NCI-H524 treated with DMSO at 0.1 percent for 48 hours (cell line): Measurements from ENCODE around the gene CAMK2A.

Source experiments
- DNase-seq: peaks from one replicate; lab custom pipeline; 2025; lab: John Stamatoyannopoulos, UW

CAMK2A gene

GRCh38 chr5:150316320-150316719 lies 26.7 kb upstream of the CAMK2A start:
- no peak for DNase-seq

GRCh38 chr5:150315245-150315644 lies 25.7 kb upstream of the CAMK2A start:
- DNase-seq, result no peak

DNA sequence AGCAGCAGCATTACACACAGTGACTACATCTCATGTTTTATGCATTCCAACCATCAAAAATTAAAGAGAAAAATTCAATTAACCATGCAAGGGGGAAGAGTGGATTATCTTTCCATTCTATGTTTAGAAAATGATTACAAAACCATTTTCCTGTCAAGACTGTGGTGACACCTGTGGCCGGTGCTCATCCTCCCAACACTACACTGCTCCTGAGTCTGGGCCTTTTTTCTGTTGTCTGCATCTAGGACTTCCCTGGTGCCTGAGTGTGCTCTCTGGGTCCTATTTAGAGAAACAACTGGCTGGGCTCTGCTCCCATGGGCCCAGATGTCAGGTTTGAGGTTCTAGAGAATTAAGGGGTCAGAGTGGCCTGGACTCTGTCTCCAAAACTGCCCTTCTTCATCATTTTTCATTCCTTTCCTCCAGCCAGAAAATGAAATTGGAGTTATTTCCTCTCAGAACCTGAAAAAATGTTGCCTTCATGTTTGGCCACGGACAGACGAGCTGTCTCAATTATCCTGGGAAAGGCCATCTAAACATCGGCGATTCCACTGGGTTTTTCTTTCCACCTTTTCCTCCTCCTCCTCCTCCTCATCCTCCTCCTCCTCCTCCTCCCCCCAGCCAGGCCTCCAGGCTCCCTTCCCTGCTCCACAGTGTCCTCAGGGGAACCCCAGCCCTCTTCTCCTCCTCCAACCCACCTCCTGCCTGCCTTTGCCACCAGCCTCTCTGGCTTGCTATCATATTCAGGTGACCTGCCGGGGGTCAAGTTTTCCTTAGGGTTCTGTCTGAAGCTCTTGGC lies 24.5 kb upstream of the CAMK2A start:
- no peak for DNase-seq

- DNase-seq, result no peak
These were observed 23.9 kb upstream of the CAMK2A start for GRCh38 chr5:150313501-150313900.

DNA sequence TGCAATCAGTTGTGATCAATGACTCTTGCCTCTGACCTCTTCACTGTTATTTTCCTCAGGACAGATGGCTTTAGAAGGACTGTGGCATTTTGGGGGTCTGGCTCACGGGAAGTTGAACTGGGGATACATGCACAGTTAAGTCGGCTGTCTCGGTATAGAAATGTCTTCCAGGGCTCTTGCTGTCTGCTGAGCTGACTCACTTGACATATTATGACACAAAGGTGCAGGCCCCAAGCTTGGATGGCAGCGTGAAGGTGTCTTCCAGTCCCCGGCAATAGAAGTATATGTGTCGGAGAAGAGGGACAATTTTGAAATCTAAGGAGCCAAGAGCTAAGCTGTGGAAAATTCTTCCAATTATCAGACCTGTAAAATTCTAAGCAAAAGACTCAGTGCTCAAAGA lies 22.9 kb upstream of the CAMK2A start:
- DNase-seq, result no peak

- DNase-seq, result no peak
These were observed 21.6 kb upstream of the CAMK2A start for GRCh38 chr5:150311015-150311692.

DNA sequence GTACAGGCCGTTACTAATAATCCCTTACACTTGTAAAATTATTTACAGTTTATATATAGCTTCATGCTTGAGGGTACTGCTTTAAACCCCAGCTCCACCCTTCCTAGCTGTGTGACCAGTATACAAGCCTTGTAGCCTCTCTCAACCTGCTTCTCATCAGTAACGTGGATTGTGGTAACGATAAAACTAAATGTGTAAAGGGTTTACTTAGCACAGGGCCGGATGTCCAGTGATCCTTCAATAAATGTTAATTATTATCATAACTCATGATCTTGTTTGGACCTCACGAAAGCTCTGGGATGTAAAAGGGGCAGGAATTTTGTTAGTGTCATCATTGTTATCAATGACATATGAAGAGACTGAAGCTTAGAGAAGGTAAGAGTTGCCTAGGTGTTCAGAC lies 20.7 kb upstream of the CAMK2A start:
- no peak for DNase-seq

GRCh38 chr5:150309886-150310239 lies 20.3 kb upstream of the CAMK2A start:
- no peak for DNase-seq

GRCh38 chr5:150309101-150309885 lies 19.7 kb upstream of the CAMK2A start:
- no peak for DNase-seq

- no peak for DNase-seq
These were observed 18.2 kb upstream of the CAMK2A start for GRCh38 chr5:150307617-150308426.

DNA sequence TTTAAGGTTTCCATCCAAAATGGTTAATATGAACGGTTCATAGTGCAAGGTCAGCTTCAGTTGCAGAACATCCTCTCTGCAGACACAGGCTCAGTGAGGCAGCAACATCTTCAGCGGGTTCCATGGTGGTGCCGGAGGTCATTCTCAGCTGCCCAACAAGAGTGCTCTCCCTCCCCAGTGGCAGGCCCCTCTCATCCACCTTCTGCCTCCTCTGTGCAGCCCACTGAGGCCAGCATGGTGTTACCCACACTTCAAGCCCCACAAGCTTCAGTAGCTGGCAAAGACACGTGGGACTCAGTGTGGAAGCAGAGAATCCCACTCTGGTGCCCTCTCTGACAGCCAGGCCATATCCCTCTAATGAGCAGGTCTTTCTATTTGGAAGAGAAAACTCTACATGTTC lies 17.2 kb upstream of the CAMK2A start:
- DNase-seq, result no peak

DNA sequence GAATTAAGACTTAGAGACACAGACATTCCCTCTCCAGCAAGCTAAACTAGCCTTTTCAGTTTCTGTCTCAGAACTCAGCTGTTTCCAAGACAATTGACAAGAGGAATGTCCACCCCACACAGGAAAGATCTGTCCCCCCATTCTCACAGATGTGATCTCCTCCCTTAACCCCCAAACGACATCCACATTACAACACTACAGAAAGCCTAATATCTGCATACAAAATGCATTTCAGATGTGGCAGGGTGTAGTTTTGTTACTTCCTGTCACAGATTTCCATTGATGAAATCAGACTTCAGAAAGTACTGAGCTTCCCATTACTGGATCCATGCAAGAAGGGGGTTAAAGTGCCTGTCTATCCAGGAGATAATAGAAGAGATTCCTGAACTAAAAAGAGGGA lies 16.0 kb upstream of the CAMK2A start:
- no peak for DNase-seq

DNA sequence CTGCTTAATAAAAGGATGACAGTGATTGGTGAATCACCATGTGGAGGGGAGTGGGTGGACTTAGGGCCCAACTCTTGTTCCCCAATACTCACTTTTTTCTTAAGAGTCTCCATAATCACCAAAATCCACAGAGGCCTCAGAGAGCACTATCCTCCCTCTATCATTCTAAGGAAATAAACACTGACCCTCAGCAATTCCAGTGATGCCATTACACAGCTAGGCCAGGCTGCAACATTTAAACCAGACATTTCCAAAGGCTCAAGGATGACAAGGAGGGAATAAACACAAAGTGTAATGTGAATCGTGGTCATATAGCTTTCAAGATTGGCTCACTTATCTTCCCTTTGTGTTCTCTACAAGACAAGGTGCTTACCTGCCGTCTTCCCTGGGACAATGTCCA lies 15.5 kb upstream of the CAMK2A start:
- no peak for DNase-seq

DNA sequence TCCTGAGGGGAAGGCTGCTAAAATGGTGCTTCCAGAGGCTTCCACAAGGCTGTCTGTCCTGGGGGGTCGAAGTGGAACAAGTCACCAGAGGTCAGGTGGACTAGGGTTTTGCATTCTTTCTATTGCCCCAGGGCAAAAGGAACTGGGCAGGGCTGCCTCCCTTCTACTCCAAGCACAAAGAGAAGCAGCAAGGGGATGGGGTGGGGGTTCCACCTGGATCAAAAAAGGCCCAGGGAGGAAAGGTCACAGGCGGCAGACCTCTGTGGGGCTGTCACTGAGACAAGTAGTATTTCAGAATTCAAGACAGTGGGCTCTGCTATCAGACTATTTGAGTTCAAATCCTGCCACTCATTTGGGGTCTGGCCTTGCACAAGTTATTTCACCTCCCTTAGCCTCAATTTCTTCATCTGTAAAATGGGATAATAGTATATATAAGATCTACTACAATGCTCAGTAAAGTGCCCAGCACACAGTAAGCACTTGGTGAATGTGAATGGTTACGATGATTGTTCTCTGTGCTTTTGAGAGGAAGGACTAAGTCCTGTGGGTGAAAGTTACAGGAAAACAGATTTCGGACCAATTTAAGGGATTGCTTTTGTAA lies 15.0 kb upstream of the CAMK2A start:
- DNase-seq, result no peak

- DNase-seq, result no peak
These were observed 14.2 kb upstream of the CAMK2A start for GRCh38 chr5:150303660-150304386.

GRCh38 chr5:150303070-150303615 lies 13.6 kb upstream of the CAMK2A start:
- no peak for DNase-seq

GRCh38 chr5:150302301-150303069 lies 12.9 kb upstream of the CAMK2A start, which contains the start of gene ARSI:
TSS of gene ARSI (minus strand) at chr5:150302905. CDS start at chr5:150302373, 532 bp downstream.
- DNase-seq, result no peak

GRCh38 chr5:150301901-150302300 lies 12.3 kb upstream of the CAMK2A start:
- DNase-seq, result no peak

- peak; percentile 85 for DNase-seq
These were observed 11.6 kb upstream of the CAMK2A start for GRCh38 chr5:150301170-150301505.
